Natural killer cell treated with Interleukin-12 subunit alpha and Interleukin-12 subunit beta and Interleukin-15 and Interleukin-18, amount 100 ng/mL, for 72 hours (primary cell): ENCODE results near the gene GIMD1. TPM values are rescaled to one million over a fixed set of nuclear protein-coding genes. Genes with fewer than 3 reads are reported as not detected.
A peak's percentile ranks its signal among the peaks of the same experiment; 100 is the strongest.
"Not testable (repeated sequence)": the region's sequence is repeated elsewhere in the genome, so short reads cannot be mapped to it uniquely, and the experiment has no call there.

Experiments
- ATAC-seq, 2 donors: fragments of 150-1000 bp; cut with Tn5 transposase in 1 of 2; sonication (Bioruptor Pico), chemical (Tn5 transposase) in 1 of 2; 2 replicates each; pipeline ENCODE4 v1.10.0; 2021
- DNase-seq: peaks from one replicate; pipeline ENCODE4 v3.0.0; 2022; ENCODE audit warnings: low spot score
- H3K27ac Mint-ChIP-seq, 2 donors: 1 replicate in 1 of 2; 2 replicates in 1 of 2; pipeline ENCODE4 v1.8.0; 2022; ENCODE audit warnings: mixed read lengths in 2 of 2, mild to moderate bottlenecking in 1 of 2, moderate library complexity in 1 of 2
- H3K27me3 Mint-ChIP-seq, 2 donors: 1 replicate in 1 of 2; 2 replicates in 1 of 2; pipeline ENCODE4 v1.8.0; 2022; ENCODE audit warnings: mixed read lengths in 2 of 2
- H3K36me3 Mint-ChIP-seq: one replicate; pipeline ENCODE4 v1.8.0; 2022; ENCODE audit warnings: mixed read lengths
- H3K4me1 Mint-ChIP-seq, 2 donors: 1 replicate in 1 of 2; 2 replicates in 1 of 2; pipeline ENCODE4 v1.8.0; 2022; ENCODE audit warnings: low read depth in 2 of 2, mixed read lengths in 2 of 2, mild to moderate bottlenecking in 1 of 2
- H3K4me3 Mint-ChIP-seq: one replicate; pipeline ENCODE4 v1.8.0; 2022; ENCODE audit warnings: mixed read lengths
- H3K9me3 Mint-ChIP-seq: 2 replicates; pipeline ENCODE4 v1.8.0; 2022; ENCODE audit warnings: mixed read lengths
- total RNA-seq, 2 donors: library from RNA; stranded (reverse); gene quantifications; one replicate each; pipeline ENCODE4 v1.2.3, GENCODE V29; 2022

GIMD1 gene
- total RNA-seq, 2 donors from 2014 or later = not detected

- Mint-ChIP-seq H3K9me3 (peaks cover 7% of the 10 kb centered on the region), H3K27me3 (no peaks in the 10 kb centered on the region), H3K4me1 (peaks cover 32 to 41% of the 10 kb centered on the region in 2 donors), H3K27ac (no peak overlapping the region), H3K36me3 (peaks cover 41% of the 10 kb centered on the region), H3K4me3 (no peak overlapping the region)
- ATAC-seq (no peak), DNase-seq (no peak)
Observed at GRCh38 chr4:106338671-106339070, 29.9 kb downstream of the GIMD1 start.

- no peak overlapping the region for H3K27ac Mint-ChIP-seq
- no peaks in the 10 kb centered on the region for H3K27me3 Mint-ChIP-seq
- H3K9me3 Mint-ChIP-seq = peaks cover 7% of the 10 kb centered on the region
- ATAC-seq (no peak), DNase-seq (no peak)
- H3K4me3 Mint-ChIP-seq = no peak overlapping the region
- H3K36me3 Mint-ChIP-seq = peaks cover 41% of the 10 kb centered on the region
- peaks cover 32 to 41% of the 10 kb centered on the region in 2 donors for H3K4me1 Mint-ChIP-seq
Observed at GRCh38 chr4:106337916-106338315, 30.7 kb downstream of the GIMD1 start.

GRCh38 chr4:106336618-106337017 is 32.0 kb downstream of the GIMD1 start:
- Mint-ChIP-seq H3K27ac (no peak overlapping the region), H3K36me3 (peaks cover 46% of the 10 kb centered on the region), H3K4me1 (peaks cover 25 to 30% of the 10 kb centered on the region in 2 donors), H3K9me3 (peaks cover 7% of the 10 kb centered on the region), H3K4me3 (no peak overlapping the region), H3K27me3 (no peaks in the 10 kb centered on the region)
- DNase-seq = no peak
- ATAC-seq = no peak

- DNase-seq = no peak
- ATAC-seq = no peak
- peaks cover 42% of the 10 kb centered on the region for H3K36me3 Mint-ChIP-seq
- no peak overlapping the region for H3K4me3 Mint-ChIP-seq
- peaks cover 7% of the 10 kb centered on the region for H3K9me3 Mint-ChIP-seq
- H3K4me1 Mint-ChIP-seq = peaks cover 10 to 14% of the 10 kb centered on the region in 2 donors
- H3K27me3 Mint-ChIP-seq = no peaks in the 10 kb centered on the region
- no peak overlapping the region for H3K27ac Mint-ChIP-seq
Observed at GRCh38 chr4:106334741-106335470, 33.7 kb downstream of the GIMD1 start.

- no peak for DNase-seq
- Mint-ChIP-seq H3K4me3 (no peak overlapping the region), H3K27ac (no peak overlapping the region), H3K27me3 (no peaks in the 10 kb centered on the region), H3K36me3 (peaks cover 41% of the 10 kb centered on the region), H3K4me1 (peaks cover 4 to 5% of the 10 kb centered on the region in 2 donors), H3K9me3 (peaks cover 7% of the 10 kb centered on the region)
- no peak for ATAC-seq
Observed at GRCh38 chr4:106333186-106333585, 35.4 kb downstream of the GIMD1 start.

GRCh38 chr4:106329041-106329618 is 39.4 kb downstream of the GIMD1 start:
- no peak for ATAC-seq
- peaks cover 21% of the 10 kb centered on the region for H3K36me3 Mint-ChIP-seq
- H3K27me3 Mint-ChIP-seq = no peaks in the 10 kb centered on the region
- no peaks in the 10 kb centered on the region for H3K9me3 Mint-ChIP-seq
- no peak overlapping the region for H3K27ac Mint-ChIP-seq
- H3K4me1 Mint-ChIP-seq = no peaks in the 10 kb centered on the region
- no peak for DNase-seq
- no peak overlapping the region for H3K4me3 Mint-ChIP-seq

GRCh38 chr4:106325800-106326199 is 42.8 kb downstream of the GIMD1 start:
- no peak for DNase-seq
- H3K9me3 Mint-ChIP-seq = no peaks in the 10 kb centered on the region
- peaks cover 14% of the 10 kb centered on the region for H3K36me3 Mint-ChIP-seq
- no peaks in the 10 kb centered on the region for H3K27me3 Mint-ChIP-seq
- no peak overlapping the region for H3K4me3 Mint-ChIP-seq
- ATAC-seq = no peak
- H3K27ac Mint-ChIP-seq = no peak overlapping the region
- H3K4me1 Mint-ChIP-seq = peaks cover 0 to 7% of the 10 kb centered on the region in 2 donors

- DNase-seq (no peak), ATAC-seq (no peak)
- peaks cover 13% of the 10 kb centered on the region for H3K36me3 Mint-ChIP-seq
- H3K9me3 Mint-ChIP-seq = no peaks in the 10 kb centered on the region
- no peak overlapping the region for H3K27ac Mint-ChIP-seq
- H3K4me3 Mint-ChIP-seq = no peak overlapping the region
- peaks cover 7 to 9% of the 10 kb centered on the region in 2 donors for H3K4me1 Mint-ChIP-seq
- no peaks in the 10 kb centered on the region for H3K27me3 Mint-ChIP-seq
Observed at GRCh38 chr4:106323119-106323518, 45.5 kb downstream of the GIMD1 start.

- ATAC-seq, H3K27ac Mint-ChIP-seq, H3K9me3 Mint-ChIP-seq, H3K27me3 Mint-ChIP-seq, DNase-seq, H3K36me3 Mint-ChIP-seq: not testable (repeated sequence)
- Mint-ChIP-seq H3K4me1 (peaks cover 7 to 12% of the 10 kb centered on the region in 2 donors), H3K4me3 (peak overlapping the region; percentile 27)
Observed at GRCh38 chr4:106321814-106322213, 46.8 kb downstream of the GIMD1 start.

GRCh38 chr4:106321168-106321567 is 47.4 kb downstream of the GIMD1 start:
- not testable (repeated sequence) for H3K4me3 Mint-ChIP-seq, H3K27ac Mint-ChIP-seq, DNase-seq, H3K9me3 Mint-ChIP-seq, H3K27me3 Mint-ChIP-seq, ATAC-seq, H3K36me3 Mint-ChIP-seq
- H3K4me1 Mint-ChIP-seq = peaks cover 7 to 12% of the 10 kb centered on the region in 2 donors

GRCh38 chr4:106320235-106320634 is 48.3 kb downstream of the GIMD1 start:
- H3K4me3 Mint-ChIP-seq = no peak overlapping the region
- no peak overlapping the region for H3K27ac Mint-ChIP-seq
- no peaks in the 10 kb centered on the region for H3K27me3 Mint-ChIP-seq
- no peak for DNase-seq
- ATAC-seq = no peak
- H3K4me1 Mint-ChIP-seq = peaks cover 12 to 15% of the 10 kb centered on the region in 2 donors
- H3K36me3 Mint-ChIP-seq = peaks cover 8% of the 10 kb centered on the region
- no peaks in the 10 kb centered on the region for H3K9me3 Mint-ChIP-seq

- Mint-ChIP-seq H3K27ac (peak overlapping the region in 1 of 2 donors; percentile 45), H3K4me1 (peaks cover 18 to 21% of the 10 kb centered on the region in 2 donors), H3K9me3 (no peaks in the 10 kb centered on the region), H3K4me3 (peak overlapping the region; percentile 54), H3K27me3 (no peaks in the 10 kb centered on the region), H3K36me3 (peaks cover 8% of the 10 kb centered on the region)
- no peak for DNase-seq
- no peak for ATAC-seq
Observed at GRCh38 chr4:106318511-106318910, 50.1 kb downstream of the GIMD1 start.

- Mint-ChIP-seq H3K27ac (no peak overlapping the region), H3K4me3 (no peak overlapping the region), H3K27me3 (no peaks in the 10 kb centered on the region), H3K9me3 (no peaks in the 10 kb centered on the region), H3K4me1 (peaks cover 14 to 24% of the 10 kb centered on the region in 2 donors), H3K36me3 (peaks cover 8% of the 10 kb centered on the region)
- no peak for ATAC-seq
- no peak for DNase-seq
Observed at GRCh38 chr4:106317815-106318214, 50.8 kb downstream of the GIMD1 start.

- ATAC-seq (no peak), DNase-seq (no peak)
- Mint-ChIP-seq H3K4me3 (no peak overlapping the region), H3K9me3 (no peaks in the 10 kb centered on the region), H3K4me1 (peaks cover 12 to 24% of the 10 kb centered on the region in 2 donors), H3K27me3 (no peaks in the 10 kb centered on the region), H3K36me3 (peaks cover 6% of the 10 kb centered on the region), H3K27ac (no peak overlapping the region)
Observed at GRCh38 chr4:106316773-106317409, 51.7 kb downstream of the GIMD1 start.
